Choroid plexus epithelial cell (primary cell): Measurements from ENCODE around the gene RSPH1.

Experiments
- DNase-seq: peaks from one replicate; pipeline ENCODE4 v3.0.0-alpha.2; 2010; ENCODE audit warnings: low read depth
- H3K4me3 ChIP-seq: 2 replicates; pipeline ENCODE4 v1.5.1; 2011; ENCODE audit warnings: low read depth, mild to moderate bottlenecking, control low read depth, low read length, moderate library complexity
- CTCF ChIP-seq: conservative IDR thresholded peaks from 2 replicates; pipeline ENCODE4 v1.5.1; 2011; ENCODE audit warnings: low read depth, mild to moderate bottlenecking, control low read depth, inconsistent platforms, low read length, moderate library complexity

The RSPH1 gene

GRCh38 chr21:42455196-42455595 is 40.8 kb downstream of the RSPH1 start:
- TF ChIP-seq CTCF = no peak
- no peak for DNase-seq

GRCh38 chr21:42454786-42455185 is 41.2 kb downstream of the RSPH1 start:
- no peak for DNase-seq
- H3K4me3 ChIP-seq = no peak overlapping the region
- TF ChIP-seq CTCF = no peak

More at GRCh38 chr21:42455196-42455595, 40.8 kb downstream of the RSPH1 start:
- no peak overlapping the region for H3K4me3 ChIP-seq

GRCh38 chr21:42453986-42454570 is 41.9 kb downstream of the RSPH1 start:
- no peak overlapping the region for H3K4me3 ChIP-seq
- no peak for TF ChIP-seq CTCF
- no peak for DNase-seq

- no peak overlapping the region for H3K4me3 ChIP-seq
Observed at GRCh38 chr21:42453224-42453985, 42.6 kb downstream of the RSPH1 start.

GRCh38 chr21:42452401-42453223 is 43.4 kb downstream of the RSPH1 start:
- no peak for TF ChIP-seq CTCF
- DNase-seq = no peak
- H3K4me3 ChIP-seq = no peak overlapping the region

More at GRCh38 chr21:42453224-42453985, 42.6 kb downstream of the RSPH1 start:
- TF ChIP-seq CTCF = no peak
- DNase-seq = peak; percentile 14

GRCh38 chr21:42451941-42452340 is 44.1 kb downstream of the RSPH1 start:
- no peak for DNase-seq
- TF ChIP-seq CTCF = no peak
- no peak overlapping the region for H3K4me3 ChIP-seq
